Sciatic nerve (tissue), 2 donors: ENCODE data around the gene CASP10. TPM values are rescaled to one million over a fixed set of nuclear protein-coding genes. Genes with fewer than 3 reads are reported as not detected.
A peak's percentile ranks its signal among the peaks of the same experiment; 100 is the strongest.
"Not testable (repeated sequence)": the region's sequence is repeated elsewhere in the genome, so short reads cannot be mapped to it uniquely, and the experiment has no call there.

Experiments used
- ATAC-seq: fragments of 200-7000 bp; cut with Tn5 transposase; one replicate; pipeline ENCODE4 v1.9.1; 2020; ENCODE audit warnings: mild to moderate bottlenecking, moderate library complexity
- DNase-seq: peaks from one replicate; pipeline ENCODE4 v3.0.0-alpha.2; 2020; ENCODE audit warnings: low spot score
- intact Hi-C: fragments of 100-400 bp; cut with DNase I; formaldehyde crosslinking; loops from one replicate; pipeline ENCODE4 v1.14.2; 2022
- total RNA-seq: library from RNA; stranded (reverse); fragmentation: NEBNext Ultra II Directional; extraction: Animal tissue kit (Norgen Biotek cat#: 25700); gene quantifications from one replicate; pipeline ENCODE4 v1.2.1, GENCODE V29; 2021
- donor health status: DM: no; HTN: no; CAD: no.
- donor health status: DM: no; HTN: no; CAD: no.

Gene CASP10
- total RNA-seq, 1 donor from 2014 or later = 14.3 TPM

GRCh38 chr2:201152999-201153815, 29.7 kb upstream of the CASP10 start:
- no peak for DNase-seq
- intact Hi-C loops = no loop called here
- ATAC-seq = no peak

DNA sequence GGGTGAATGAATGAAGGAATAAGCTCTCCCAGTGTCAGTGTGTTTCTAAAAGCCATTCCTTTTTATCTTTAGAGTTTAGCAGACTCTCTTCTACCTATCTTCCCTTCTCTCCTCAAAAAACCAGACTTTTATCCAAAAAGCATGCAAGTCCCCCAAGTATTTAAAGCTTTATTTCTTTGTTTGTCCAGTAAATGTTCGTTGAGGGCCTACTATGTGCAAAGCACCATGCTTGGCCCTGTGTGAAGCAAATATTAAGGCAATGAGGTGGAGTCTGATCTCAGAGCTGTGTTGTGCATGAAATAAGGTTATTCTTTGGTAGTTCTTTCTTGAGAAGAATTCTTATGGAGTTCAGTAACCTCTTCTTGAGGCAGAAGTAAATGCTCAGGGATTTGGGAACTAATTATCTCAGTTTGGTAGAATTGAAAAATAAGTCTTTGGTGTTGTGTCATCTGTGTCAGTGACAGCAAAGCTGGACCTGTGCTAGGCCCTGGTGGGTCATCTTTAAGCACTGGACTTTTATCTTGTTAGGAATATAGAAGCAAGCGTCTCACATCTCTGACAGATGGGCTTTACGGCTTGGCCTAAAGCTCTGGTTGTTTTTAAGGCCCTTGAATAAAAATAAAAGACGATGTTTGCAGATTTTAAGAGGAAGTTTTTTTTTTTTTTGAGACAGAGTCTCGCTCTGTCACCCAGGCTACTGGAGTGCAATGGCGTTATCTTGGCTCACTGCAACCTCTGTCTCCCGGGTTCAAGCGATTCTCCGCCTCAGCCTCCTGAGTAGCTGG, 28.1 kb upstream of the CASP10 start:
- intact Hi-C loops = no loop called here
- DNase-seq (no peak), ATAC-seq (no peak)

DNA sequence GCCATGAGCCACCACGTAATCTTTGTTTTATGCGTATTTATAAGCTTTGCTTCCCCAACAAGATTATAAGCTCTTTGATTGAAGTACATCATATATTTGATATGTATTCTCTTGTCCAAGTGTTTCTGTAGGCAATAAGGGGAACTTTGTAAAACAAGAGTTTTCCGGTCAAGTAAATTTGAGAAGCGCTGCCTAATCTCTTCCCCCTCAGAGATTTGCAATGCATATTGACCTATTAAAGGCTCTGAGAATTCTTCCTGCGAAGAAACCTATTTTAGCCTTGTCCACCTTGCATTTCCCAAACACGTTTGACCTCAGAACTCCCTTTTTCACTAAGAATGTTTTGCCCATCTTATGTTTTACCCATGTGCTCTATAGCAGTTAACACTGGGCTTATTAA, 26.9 kb upstream of the CASP10 start:
- ATAC-seq = no peak
- intact Hi-C loops = no loop called here
- no peak for DNase-seq

DNA sequence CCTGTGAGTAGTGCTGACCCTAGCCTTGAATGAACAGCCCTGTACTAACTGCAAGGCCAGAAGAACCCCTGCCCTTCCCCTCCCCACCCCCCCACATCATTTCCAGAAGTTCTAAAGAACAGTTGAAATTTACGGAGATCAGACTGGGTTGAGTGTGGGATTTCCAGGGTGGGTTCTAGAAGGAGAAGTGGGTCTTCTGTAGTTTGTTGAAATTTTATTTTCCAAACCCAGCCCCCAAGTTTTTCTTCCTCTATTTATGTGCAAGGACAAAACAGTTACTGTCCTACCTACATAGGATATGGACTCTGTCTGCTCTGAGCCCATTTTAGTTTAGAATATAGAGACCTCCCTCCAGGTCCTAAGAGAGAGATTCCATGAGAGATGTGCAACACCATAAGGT, 26.3 kb upstream of the CASP10 start:
- DNase-seq (no peak), ATAC-seq (no peak)
- intact Hi-C loops = no loop called here

GRCh38 chr2:201157694-201158093, 25.2 kb upstream of the CASP10 start:
- peak; percentile 38 for ATAC-seq
- DNase-seq = no peak
- intact Hi-C loops = no loop called here

GRCh38 chr2:201158111-201158929, 24.6 kb upstream of the CASP10 start:
- DNase-seq = peak; percentile 77
- intact Hi-C loops = no loop called here
- peak; percentile 90 for ATAC-seq

- intact Hi-C loops = no loop called here
- DNase-seq = no peak
- no peak for ATAC-seq
These were observed 18.8 kb upstream of the CASP10 start for GRCh38 chr2:201164166-201164565.

- ATAC-seq = no peak
- intact Hi-C loops = no loop called here
- no peak for DNase-seq
These were observed 15.4 kb upstream of the CASP10 start for GRCh38 chr2:201167546-201167945.

GRCh38 chr2:201168496-201168895, 14.4 kb upstream of the CASP10 start:
- ATAC-seq, intact Hi-C loops: not testable (repeated sequence)

DNA sequence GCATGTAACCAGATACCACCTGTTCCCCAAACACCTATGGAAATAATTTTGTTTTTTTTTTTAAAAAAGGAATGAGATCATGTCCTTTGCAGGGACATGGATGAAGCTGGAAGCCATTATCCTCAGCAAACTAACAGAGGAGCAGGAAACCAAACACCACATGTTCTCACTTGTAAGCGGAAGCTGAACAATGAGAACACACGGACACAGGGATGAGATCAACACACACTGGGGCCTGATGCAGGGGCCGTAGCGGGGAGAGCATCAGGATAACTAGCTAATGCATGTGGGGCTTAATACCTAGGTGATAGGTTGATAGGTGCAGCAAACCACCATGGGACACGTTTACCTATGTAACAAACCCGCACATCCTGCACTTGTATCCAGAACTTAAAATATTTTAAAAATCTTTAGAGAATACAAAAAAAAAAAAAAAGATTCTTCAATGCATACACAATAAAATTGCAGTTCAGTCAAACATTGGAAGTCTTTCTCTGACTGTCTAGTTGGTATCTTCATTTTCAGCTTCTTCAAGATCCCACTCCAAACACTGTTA, 11.6 kb upstream of the CASP10 start:
- intact Hi-C loops = loop anchor here (10.0 kb wide), 1 partner anchor 267 kb away; no protein-coding TSS in a partner anchor
- ATAC-seq = no peak
- no peak for DNase-seq

More at GRCh38 chr2:201168496-201168895, 14.4 kb upstream of the CASP10 start:
- not testable (repeated sequence) for DNase-seq

- no peak for DNase-seq
- no peak for ATAC-seq
- intact Hi-C loops = loop anchor here (10.0 kb wide), 1 partner anchor 267 kb away; no protein-coding TSS in a partner anchor
These were observed 10.7 kb upstream of the CASP10 start for GRCh38 chr2:201172279-201172678.

- no peak for ATAC-seq
- intact Hi-C loops = loop anchor here (10.0 kb wide), 1 partner anchor 270 kb away; no protein-coding TSS in a partner anchor
- no peak for DNase-seq
These were observed 8.3 kb upstream of the CASP10 start for GRCh38 chr2:201174687-201175086.

DNA sequence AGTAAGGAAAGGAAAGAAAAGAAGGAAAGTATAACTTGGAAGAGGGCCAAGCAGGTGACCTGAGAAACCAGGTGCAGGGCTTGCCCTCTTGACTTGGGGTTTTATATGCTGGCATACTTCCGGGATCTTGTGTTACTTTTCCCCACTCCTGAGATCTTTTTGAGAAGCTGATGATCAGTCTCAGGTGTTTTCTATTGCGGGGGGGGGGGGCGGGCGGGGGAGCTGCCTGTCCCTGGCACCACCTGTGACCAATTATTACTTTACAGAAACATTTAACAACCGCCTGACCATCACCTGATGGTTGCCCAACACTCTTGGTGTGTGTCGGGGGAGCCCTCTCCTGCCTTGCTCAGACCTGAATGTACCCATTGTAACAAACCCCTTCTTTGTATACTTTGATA, 6.9 kb upstream of the CASP10 start:
- ATAC-seq (no peak), DNase-seq (no peak)
- intact Hi-C loops = loop anchor here (10.0 kb wide), 1 partner anchor 271 kb away; no protein-coding TSS in a partner anchor

GRCh38 chr2:201180010-201180409, 2.9 kb upstream of the CASP10 start:
- peak; percentile 42 for ATAC-seq
- intact Hi-C loops = no loop called here
- no peak for DNase-seq

GRCh38 chr2:201183365-201183727, 405 bp downstream of the CASP10 start:
- intact Hi-C loops = no loop called here
- no peak for DNase-seq
- ATAC-seq = no peak

- ATAC-seq, DNase-seq, intact Hi-C loops: not testable (repeated sequence)
These were observed 894 bp downstream of the CASP10 start for GRCh38 chr2:201183835-201184234.

GRCh38 chr2:201184248-201184647, 1.3 kb downstream of the CASP10 start:
- intact Hi-C loops, ATAC-seq, DNase-seq: not testable (repeated sequence)

DNA sequence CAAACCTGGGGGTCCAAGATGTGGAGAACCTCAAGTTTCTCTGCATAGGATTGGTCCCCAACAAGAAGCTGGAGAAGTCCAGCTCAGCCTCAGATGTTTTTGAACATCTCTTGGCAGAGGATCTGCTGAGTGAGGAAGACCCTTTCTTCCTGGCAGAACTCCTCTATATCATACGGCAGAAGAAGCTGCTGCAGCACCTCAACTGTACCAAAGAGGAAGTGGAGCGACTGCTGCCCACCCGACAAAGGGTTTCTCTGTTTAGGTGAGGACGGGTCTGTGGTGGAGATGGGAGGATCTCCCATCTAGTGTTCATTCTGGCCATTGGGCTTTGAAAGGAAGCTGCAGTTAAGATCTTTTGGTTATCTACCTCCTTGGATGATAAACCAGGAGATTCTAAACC, 2.9 kb downstream of the CASP10 start:
- no peak for DNase-seq
- intact Hi-C loops = no loop called here
- ATAC-seq = no peak

DNA sequence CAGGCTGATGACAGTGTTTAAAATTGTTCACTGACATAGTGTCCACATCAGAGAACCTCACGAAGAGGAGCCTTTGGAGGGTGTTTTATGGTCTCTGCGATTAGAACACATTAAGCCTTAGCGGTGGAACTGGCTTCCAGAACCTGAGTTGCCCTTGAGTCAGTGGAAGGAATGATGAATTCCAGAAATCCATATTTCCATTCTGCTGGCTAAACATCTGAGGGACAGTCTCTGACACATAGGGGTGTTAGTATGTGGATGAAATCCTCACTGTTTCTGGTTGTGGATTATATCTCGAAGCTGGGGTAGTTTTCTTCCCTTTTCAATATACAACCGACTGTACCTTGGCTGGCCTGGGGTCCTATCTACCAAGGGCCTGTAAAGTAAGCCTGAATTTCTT, 4.0 kb downstream of the CASP10 start:
- no peak for DNase-seq
- intact Hi-C loops = no loop called here
- no peak for ATAC-seq
